Measurements from ENCODE around the gene ITIH3.

Gene ITIH3

GRCh38 chr3:52844290-52844975 is 49.8 kb downstream of the ITIH3 start:
- DNase-seq (ENCODE audit: low read depth in 3 of 3), result no peak

GRCh38 chr3:52845157-52845556 is 50.6 kb downstream of the ITIH3 start:
- DNase-seq (ENCODE audit: low read depth in 3 of 3), result no peak

- DNase-seq (ENCODE audit: low read depth in 3 of 3), result peak in 1 of 3 experiments; percentile 15
Measured at GRCh38 chr3:52845691-52846431, 51.3 kb downstream of the ITIH3 start.

GRCh38 chr3:52846432-52846965 is 51.9 kb downstream of the ITIH3 start:
- no peak for DNase-seq (ENCODE audit: low read depth in 3 of 3)

GRCh38 chr3:52847241-52847640 is 52.6 kb downstream of the ITIH3 start:
- DNase-seq (ENCODE audit: low read depth in 3 of 3), result no peak

- DNase-seq (ENCODE audit: low read depth in 3 of 3), result no peak
Measured at GRCh38 chr3:52847726-52848125, 53.1 kb downstream of the ITIH3 start.

GRCh38 chr3:52848617-52849016 is 54.0 kb downstream of the ITIH3 start:
- no peak for DNase-seq (ENCODE audit: low read depth in 3 of 3)

- DNase-seq (ENCODE audit: low read depth in 3 of 3), result no peak
Measured at GRCh38 chr3:52849656-52850055, 55.1 kb downstream of the ITIH3 start.

GRCh38 chr3:52851348-52851747 is 56.8 kb downstream of the ITIH3 start:
- no peak for DNase-seq (ENCODE audit: low read depth in 3 of 3)

- no peak for DNase-seq (ENCODE audit: low read depth in 3 of 3)
Measured at GRCh38 chr3:52852419-52852818, 57.8 kb downstream of the ITIH3 start.

- DNase-seq (ENCODE audit: low read depth in 3 of 3), result no peak
Measured at GRCh38 chr3:52854013-52854412, 59.4 kb downstream of the ITIH3 start.

- no peak for DNase-seq (ENCODE audit: low read depth in 3 of 3)
Measured at GRCh38 chr3:52856666-52857065, 62.1 kb downstream of the ITIH3 start.

GRCh38 chr3:52857133-52857532 is 62.5 kb downstream of the ITIH3 start:
- no peak for DNase-seq (ENCODE audit: low read depth in 3 of 3)

- DNase-seq (ENCODE audit: low read depth in 3 of 3), result no peak
Measured at GRCh38 chr3:52857864-52858263, 63.3 kb downstream of the ITIH3 start.
